ENCODE results near the gene CYP2B6.

Gene CYP2B6

GRCh38 chr19:41064974-41065569 is 74.0 kb downstream of the CYP2B6 start:
- H3K4me3 ChIP-seq (ENCODE audit: low read depth, low read length, poor library complexity, severe bottlenecking), result no peak overlapping the region
- H3K4me1 ChIP-seq (ENCODE audit: insufficient read depth, low read length, severe bottlenecking), result no peaks in the 10 kb centered on the region
- no peaks in the 10 kb centered on the region for H4K20me1 ChIP-seq (ENCODE audit: insufficient read depth, low read length)
- H3K79me2 ChIP-seq (ENCODE audit: insufficient read depth, low read length), result no peaks in the 10 kb centered on the region
- no peaks in the 10 kb centered on the region for H3K27me3 ChIP-seq (ENCODE audit: insufficient read depth, low read length)
- H2AFZ ChIP-seq (ENCODE audit: low read length), result no peak overlapping the region
- no peaks in the 10 kb centered on the region for H3K9me2 ChIP-seq (ENCODE audit: low read depth, low read length)
- H3K4me2 ChIP-seq (ENCODE audit: low read length), result no peak overlapping the region
- TF ChIP-seq, protein P1, sequence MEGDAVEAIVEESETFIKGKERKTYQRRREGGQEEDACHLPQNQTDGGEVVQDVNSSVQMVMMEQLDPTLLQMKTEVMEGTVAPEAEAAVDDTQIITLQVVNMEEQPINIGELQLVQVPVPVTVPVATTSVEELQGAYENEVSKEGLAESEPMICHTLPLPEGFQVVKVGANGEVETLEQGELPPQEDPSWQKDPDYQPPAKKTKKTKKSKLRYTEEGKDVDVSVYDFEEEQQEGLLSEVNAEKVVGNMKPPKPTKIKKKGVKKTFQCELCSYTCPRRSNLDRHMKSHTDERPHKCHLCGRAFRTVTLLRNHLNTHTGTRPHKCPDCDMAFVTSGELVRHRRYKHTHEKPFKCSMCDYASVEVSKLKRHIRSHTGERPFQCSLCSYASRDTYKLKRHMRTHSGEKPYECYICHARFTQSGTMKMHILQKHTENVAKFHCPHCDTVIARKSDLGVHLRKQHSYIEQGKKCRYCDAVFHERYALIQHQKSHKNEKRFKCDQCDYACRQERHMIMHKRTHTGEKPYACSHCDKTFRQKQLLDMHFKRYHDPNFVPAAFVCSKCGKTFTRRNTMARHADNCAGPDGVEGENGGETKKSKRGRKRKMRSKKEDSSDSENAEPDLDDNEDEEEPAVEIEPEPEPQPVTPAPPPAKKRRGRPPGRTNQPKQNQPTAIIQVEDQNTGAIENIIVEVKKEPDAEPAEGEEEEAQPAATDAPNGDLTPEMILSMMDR (IDR thresholded peaks at IDR 0.05; ENCODE audit: low read length), result no peak
- no peak for TF ChIP-seq EZH2 (IDR thresholded peaks at IDR 0.05; ENCODE audit: borderline replicate concordance, low read length)
- H3K27ac ChIP-seq (ENCODE audit: low read depth, low read length, poor library complexity, severe bottlenecking), result no peak overlapping the region
- H3K9ac ChIP-seq (ENCODE audit: low read length), result no peak overlapping the region
- H3K36me3 ChIP-seq (ENCODE audit: insufficient read depth, low read length), result no peaks in the 10 kb centered on the region
- no peaks in the 10 kb centered on the region for H3K9me3 ChIP-seq (ENCODE audit: low read length)
- no peaks in the 10 kb centered on the region for H3F3A ChIP-seq (ENCODE audit: insufficient read depth, low read length)
